ENCODE results near the gene EIF4G3.

DNA sequence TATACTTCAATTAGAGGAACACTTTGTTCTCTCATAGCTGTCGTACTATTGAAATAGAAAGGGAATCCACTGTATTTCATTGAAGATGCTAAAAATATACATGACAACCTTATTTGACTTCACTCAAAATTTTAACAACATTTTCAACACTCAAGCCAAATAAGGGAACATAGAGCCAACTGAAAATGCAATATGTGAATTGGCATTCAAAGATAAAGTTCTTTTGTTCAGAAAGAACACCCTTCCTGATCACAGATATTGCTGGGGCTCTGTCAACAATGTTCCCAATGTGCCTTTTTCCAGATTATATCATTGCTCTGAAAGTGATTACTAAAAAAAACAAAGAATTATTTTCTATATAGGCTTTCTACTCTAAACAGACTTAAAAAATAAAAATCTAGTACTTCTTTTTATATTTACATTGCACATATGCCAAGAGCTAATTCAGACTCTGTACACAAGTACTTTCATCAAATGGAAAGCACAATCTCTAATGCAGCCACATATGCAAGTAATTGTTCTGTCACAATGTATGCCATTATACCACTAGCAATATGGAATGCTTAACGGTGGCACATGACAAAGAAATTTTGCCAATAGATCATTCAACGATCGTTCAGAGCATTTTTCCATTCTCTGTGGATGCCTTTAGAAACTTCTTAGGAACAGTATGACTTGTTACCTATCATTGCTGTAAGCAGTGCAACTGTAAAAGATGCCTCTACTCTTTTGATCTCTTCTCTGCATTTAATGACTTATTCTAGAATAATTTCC is 171.0 kb downstream of the EIF4G3 start:
- TF ChIP-seq ZNF41 (CRISPR knock-in tag; conservative IDR thresholded peaks at IDR 0.05) (no peak), HNRNPUL1 (IDR thresholded peaks at IDR 0.05; ENCODE audit: low read length) (no peak), SIN3A (IDR thresholded peaks at IDR 0.05; ENCODE audit: borderline replicate concordance in 2 of 2, control insufficient read depth in 1 of 2, low read depth in 2 of 2, low read length in 2 of 2) (no peak), JUNB (CRISPR knock-in tag; conservative IDR thresholded peaks at IDR 0.05) (no peak), SMARCA5 (IDR thresholded peaks at IDR 0.05) (no peak), HNRNPH1 (optimal IDR thresholded peaks at IDR 0.05; ENCODE audit: low read depth, low read length) (no peak)
- TF ChIP-seq, protein P1, sequence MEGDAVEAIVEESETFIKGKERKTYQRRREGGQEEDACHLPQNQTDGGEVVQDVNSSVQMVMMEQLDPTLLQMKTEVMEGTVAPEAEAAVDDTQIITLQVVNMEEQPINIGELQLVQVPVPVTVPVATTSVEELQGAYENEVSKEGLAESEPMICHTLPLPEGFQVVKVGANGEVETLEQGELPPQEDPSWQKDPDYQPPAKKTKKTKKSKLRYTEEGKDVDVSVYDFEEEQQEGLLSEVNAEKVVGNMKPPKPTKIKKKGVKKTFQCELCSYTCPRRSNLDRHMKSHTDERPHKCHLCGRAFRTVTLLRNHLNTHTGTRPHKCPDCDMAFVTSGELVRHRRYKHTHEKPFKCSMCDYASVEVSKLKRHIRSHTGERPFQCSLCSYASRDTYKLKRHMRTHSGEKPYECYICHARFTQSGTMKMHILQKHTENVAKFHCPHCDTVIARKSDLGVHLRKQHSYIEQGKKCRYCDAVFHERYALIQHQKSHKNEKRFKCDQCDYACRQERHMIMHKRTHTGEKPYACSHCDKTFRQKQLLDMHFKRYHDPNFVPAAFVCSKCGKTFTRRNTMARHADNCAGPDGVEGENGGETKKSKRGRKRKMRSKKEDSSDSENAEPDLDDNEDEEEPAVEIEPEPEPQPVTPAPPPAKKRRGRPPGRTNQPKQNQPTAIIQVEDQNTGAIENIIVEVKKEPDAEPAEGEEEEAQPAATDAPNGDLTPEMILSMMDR (IDR thresholded peaks at IDR 0.05 in 2 of 3, conservative IDR thresholded peaks at IDR 0.05 in 1 of 3; ENCODE audit: insufficient read depth in 2 of 3, low read depth in 1 of 3, low read length in 3 of 3), result no peak

Measured in K562 (cell line).